ENCODE results near the gene ELANE.
A peak's percentile ranks its signal among the peaks of the same experiment; 100 is the strongest.
"Not testable (repeated sequence)": the region's sequence is repeated elsewhere in the genome, so short reads cannot be mapped to it uniquely, and the experiment has no call there.

Gene ELANE

DNA sequence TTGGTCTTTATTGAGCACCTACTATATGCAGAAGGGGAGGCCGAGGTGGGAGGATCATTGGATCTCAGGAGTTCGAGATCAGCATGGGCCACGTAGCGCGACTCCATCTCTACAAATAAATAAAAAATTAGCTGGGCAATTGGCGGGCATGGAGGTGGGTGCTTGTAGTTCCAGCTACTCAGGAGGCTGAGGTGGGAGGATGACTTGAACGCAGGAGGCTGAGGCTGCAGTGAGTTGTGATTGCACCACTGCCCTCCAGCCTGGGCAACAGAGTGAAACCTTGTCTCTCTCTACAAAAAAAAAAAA is 11.2 kb downstream of the ELANE start:
- DNase-seq: no peak

DNA sequence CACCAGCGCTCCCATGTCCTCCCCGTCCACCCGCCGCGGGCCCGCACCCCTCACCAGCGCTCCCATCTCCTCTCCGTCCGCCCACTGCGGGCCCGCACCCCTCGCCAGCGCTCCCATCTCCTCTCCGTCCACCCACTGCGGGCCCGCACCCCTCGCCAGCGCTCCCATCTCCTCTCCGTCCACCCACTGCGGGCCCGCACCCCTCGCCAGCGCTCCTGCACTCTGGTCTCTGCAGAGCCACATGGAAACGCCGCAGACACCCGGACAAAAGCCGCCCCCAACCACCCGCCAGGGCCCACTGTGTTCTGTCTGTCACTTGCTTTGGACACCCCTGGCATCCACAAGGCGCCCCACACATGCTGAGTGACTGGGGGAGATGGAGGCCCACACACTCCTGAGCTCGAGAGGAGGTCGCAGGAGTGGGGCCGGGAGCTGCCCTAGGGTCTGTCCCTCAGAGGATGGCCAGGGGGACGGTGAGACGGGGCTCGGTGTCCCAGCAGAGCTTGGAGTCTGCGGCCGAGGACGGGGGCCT is 14.7 kb downstream of the ELANE start:
- DNase-seq: no peak

GRCh38 chr19:867301-867793 is 15.2 kb downstream of the ELANE start:
- DNase-seq: no peak

DNA sequence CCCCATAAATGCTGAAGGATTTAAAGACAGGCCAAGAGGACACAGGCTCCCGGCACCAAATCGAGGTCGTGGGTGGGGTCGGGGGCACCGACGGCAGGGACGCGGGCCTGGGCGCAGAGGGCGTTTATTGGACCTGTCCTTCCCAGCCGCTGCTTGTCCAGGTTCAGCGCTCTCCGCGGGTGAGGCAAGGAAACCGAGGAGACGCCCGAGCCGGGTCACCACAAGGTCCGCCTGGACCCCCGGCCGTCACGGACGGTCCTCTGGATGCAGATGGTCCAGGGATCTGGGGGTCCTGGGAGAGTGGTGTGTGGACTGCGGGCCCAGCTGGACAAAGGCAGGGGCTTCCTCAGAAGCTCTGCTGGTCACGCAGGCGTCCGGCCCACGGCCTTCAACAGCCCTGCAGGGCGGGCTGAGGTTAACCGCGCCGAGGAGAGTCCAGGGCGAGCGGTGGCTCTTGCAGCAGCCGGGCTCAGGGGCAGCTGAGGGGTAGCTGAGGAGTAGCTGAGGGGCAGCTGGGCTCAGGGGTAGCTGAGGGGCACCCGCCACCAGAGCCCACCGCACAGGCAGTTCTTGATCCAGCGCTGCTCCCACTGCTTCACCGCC is 15.9 kb downstream of the ELANE start:
- no peak for DNase-seq

DNA sequence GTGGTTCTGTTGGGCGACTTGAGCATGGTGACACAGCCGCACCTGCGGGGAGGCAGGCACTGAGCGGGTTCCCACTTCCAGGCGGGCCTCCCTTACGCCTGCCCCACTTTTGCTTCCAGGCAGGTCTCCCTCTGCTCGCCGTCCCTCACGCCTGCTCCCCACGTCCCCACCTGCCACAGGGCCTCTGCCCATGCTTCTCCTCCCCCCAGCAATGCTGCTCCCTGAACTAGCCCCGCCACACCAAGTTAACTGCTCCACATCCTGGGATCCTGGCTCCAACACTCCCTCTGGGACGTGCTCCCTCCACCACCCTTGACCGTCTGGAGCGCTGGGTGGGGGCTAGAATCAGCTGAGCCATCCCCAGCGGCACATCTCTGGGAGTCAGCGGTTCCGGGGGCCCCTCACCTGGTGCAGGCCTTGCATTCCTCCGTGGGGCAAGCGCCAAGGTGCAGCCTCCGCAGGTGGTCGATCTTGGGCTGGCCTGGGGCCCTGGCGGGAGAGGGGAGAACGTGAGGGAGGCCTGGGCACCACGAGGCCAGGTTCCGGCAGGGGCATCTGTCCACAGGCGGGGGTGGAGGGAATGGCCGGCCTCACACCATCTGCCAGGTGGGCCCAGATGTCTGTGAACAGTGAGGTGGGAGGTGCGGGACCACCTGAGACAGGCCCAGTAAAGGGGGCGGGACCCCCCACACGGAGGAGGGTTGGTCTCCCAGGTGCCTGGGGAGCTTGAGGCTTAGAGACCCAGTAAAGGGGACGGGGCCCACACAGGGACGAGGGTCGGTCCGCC is 16.5 kb downstream of the ELANE start:
- DNase-seq: no peak

DNA sequence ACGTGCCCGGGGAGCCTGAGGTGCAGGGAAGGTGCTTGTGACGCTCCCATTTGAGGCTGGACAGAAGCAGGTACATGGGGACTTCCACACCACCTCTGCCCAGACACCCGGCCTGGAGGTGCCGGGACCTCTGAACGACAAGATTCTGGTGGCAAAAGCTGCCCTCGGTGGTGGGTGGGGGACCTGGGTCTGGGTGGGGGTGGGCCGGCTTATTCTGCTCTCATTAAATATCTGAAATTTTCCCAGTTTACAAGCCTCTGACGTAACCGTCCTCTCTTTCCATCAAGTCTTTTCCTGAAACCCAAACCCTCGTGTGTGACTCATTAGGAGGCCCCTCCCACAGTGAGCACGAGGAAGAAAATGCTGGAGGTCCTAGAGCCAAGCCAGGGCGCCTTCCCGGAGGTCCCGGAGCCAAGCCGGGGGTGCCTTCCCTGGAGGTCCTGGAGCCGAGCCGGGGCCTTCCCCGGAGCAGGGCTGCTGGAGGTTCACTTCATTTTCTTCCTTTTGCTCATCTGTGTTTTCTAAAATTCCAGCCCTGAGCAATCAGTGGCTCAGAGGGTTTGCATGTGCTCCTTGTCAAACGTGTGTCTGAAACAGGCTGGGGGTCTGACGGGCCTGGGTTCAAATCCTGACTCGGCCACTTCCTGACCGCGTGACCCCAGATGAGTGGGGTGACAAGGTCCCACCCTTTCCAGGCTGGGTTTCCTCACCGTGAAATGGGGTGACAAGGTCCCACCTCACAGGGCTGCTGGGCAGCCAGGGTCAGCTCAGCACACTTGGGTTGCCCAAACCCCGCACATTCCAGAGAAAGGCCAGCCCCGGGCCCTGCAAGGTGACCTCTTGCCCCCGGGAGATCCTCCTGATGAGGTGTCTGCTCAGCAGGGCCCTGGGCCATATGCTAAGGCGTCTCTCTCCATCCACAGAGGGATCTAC is 17.4 kb downstream of the ELANE start:
- DNase-seq: no peak

DNA sequence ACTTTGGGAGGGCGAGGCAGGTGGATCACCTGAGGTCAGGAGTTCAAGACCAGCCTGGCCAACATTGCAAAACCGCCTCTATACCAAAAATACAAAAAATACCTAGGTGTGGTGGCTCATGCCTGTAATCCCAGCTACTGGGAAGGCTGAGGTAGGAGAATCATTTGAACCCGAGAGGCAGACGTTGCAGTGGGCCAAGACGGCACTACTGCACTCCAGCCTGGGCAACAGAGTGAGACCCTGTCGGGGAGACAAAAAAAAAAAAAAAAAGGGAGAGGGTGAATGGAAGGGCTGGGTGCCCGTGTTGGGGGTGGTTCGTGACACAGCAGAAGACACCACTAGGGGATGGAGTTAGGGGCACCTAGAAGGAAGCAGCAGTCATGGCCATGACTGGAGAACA is 18.2 kb downstream of the ELANE start:
- DNase-seq: no peak

DNA sequence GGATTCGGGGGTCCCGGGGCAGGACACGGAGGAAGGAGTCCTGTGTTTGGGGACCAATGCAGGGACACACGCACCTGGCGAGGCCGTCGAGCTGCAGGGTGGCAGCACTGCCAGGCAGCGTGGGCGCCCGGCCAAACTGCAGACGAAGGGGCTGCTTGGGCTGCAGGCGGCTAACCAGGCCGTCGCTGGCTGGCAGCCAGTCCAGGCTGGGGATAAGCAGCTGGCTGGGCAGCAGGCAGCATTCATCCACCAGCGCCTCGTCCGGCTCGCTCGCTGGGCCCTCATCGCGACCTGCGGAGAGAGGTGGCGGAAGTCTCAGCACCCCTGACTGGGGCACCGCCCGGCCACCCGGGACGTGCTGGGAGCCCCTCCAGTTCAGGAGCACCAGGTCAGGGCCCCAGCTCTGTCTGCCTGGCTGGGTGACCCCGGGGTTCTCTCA is 18.9 kb downstream of the ELANE start:
- DNase-seq: no peak

DNA sequence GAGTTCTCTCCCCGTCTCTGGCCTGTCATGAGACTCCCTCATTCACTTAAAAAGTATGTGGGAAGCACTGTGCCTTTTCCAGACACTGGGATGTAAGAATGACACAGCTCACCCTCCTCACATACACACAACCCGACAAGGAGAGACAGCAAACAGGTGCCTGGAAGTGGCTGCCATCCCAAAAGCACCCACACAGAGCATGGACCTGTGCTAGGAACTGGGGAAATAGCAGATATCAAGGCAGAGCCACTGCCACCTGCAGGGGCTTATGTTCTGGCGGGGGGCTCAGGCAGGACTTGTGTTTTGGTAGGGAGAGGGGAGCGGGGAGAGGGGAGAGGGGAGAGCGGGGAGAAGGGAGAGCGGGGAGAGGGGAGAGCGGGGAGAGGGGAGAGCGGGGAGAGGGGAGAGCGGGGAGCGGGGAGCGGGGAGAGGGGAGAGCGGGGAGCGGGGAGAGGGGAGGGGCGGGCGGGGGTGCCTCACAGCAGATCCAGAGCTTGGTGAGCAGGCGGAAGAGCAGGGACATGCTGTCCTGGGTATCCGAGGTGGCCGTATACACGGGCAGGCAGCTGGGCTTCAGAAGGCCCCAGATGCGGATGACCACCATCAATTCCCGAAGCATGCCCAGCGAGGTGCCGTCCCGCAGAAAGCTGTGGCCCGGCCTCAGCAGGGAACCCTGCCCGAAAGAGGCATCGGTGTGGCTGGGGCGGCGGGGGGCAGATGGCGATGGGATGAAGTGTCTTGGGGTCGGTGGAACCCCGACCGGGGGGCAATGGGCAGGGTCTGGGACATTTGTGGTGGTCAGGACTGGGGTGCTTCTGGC is 19.6 kb downstream of the ELANE start:
- no peak for DNase-seq

DNA sequence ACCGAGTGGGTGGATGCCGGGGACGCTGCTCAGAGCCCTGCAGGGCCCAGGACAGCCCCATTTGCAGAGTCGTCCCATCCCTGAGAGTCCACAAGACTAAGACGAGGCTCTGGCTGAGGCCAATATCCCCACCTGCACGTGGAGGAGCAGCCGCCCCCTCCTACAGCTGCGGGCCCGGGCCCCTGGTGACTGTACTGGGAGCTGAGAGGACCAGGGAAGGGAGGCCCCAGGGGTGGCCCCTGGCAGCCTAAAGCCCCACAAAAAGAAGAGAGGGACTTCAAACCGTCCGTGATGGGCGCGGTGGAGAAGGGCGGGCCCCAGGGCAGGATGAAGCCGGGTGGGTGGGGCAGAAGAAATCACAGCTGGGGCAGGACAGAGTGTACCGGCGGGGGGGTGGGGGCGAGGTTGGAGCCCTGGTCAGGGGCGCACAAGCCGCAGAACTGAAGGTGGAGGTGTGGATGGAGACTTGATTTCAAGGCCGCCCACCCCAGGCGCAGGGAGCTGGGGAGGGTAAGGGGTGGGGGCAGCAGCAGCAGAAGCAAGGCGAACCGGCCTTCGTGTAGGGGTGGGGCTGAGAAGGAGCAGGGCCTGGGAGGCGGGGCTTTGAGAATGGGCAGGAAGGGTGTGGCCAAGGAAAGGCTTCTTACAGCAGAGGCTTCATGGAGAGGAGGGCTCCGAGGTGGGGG is 20.3 kb downstream of the ELANE start:
- DNase-seq: peak; percentile 70

DNA sequence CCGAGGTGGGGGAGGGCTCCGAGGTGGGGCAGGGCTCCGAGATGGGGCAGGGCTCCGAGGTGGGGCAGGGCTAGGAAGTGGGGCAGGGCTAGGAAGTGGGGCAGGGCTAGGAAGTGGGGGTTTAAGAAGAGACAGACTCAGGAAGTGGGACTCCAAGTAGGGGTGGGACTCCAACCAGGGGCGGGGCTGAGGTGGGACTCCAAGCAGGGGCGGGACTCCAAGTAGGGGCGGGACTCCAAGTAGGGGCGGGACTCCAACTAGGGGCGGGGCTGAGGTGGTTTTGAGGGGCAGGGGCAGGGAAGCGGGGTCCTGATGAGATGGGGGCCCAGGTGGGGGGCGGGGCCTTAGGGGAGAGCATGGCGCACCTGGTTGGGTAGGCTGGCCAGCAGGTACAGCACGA is 21.0 kb downstream of the ELANE start:
- DNase-seq: peak; percentile 59

GRCh38 chr19:873561-874041 is 21.5 kb downstream of the ELANE start:
- no peak for DNase-seq

- DNase-seq: no peak
Observed at GRCh38 chr19:875265-875879, 23.3 kb downstream of the ELANE start.

DNA sequence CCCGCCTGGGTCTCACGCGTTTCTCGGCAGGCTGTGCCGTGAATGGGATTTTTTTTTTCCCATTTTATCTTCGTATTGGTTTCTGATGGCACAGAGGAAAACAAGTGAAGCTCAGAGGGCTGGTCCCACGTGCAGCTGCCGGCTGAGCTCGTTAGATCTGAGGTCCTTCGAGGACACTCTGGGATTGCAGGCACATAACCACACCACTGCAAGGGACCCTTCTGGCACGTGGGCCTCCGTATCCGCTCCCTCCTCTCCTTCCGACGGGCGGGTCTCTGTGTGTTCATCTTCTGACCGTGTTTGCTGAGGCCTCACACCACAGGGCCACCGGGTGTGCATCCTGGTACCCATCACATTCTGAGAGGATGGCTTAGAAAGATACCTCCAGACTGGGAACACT is 24.0 kb downstream of the ELANE start:
- DNase-seq: no peak

DNA sequence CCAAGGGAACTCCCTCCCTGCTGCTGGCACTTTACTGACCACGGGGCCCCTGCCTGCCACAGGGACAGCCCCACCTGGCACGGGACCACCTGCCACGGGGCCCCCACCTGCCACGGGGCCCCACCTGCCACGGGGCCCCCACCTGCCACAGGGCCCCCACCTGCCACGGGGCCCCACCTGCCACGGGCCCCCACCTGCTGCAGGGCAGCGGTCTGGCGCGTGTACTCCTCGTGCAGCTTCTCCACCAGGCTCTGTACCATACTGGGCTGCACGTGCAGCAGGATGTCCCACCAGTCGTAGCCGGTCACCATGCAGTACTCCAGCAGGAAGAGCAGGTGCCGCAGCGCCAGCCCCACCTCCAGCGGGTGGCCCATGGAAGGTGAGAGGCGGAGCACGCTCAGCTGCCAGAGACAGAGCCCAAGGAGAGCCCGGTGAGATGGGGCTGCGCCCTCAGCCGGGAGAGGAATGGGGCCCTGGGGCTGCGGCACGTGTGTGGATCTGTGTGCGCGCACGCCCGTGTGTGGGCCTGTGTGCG is 24.7 kb downstream of the ELANE start:
- DNase-seq: no peak

GRCh38 chr19:877992-878660 is 26.0 kb downstream of the ELANE start:
- DNase-seq: not testable (repeated sequence)

DNA sequence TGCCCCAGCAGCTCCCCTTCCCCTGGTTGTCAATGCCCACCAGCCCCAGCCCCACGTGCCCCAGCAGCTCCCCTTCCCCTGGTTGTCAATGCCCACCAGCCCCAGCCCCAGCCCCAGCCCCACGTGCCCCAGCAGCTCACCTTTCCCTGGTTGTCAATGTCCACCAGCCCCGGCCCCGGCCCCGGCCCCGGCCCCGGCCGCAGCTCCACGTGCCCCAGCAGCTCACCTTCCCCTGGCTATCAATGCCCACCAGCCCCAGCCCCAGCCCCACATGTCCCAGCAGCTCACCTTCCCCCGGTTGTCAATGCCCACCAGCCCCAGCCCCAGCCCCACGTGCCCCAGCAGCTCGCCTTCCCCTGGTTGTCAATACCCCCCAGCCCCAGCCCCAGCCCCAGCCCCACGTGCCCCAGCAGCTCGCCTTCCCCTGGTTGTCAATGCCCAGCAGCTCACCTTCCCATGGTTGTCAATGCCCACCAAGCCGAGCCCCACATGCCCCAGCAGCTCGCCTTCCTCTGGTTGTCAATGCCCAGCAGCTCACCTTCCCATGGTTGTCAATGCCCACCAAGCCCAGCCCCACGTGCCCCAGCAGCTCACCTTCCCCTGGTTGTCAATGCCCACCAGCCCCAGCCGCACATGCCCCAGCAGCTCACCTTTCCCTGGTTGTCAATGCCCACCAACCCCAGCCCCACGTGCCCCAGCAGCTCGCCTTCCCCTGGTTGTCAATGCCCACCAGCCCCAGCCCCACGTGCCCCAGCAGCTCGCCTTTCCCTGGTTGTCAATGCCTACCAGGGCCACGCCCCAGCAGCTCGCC is 26.9 kb downstream of the ELANE start:
- DNase-seq: not testable (repeated sequence)

DNA sequence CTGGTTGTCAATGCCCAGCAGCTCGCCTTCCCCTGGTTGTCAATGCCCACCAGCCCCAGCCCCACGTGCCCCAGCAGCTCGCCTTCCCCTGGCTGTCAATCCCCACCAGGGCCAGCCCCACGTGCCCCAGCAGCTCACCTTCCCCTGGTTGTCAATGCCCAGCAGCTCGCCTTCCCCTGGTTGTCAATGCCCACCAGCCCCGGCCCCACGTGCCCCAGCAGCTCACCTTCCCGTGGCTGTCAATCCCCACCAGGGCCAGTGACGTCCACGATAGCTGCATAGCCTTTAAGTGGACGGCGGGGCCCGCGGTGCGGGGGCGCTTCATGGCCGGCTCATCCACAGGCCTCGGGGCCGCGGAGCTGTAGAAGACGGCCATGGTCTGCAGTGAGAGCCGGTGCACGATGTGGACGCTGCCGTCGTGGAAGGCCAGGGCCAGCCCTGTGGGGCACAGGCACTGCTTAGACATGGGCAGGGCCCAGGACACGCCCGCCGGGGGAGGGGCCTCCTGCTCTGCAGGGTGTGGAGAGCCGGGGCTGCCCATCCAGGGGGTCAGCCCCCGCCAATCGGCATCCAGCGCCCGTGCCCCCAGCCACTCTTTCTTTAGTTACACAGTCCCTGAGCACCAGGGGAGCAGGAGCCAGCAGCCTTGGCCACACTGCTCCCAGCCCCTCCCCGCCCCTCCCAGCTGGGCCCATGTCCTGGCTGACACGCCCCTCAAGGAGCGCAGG is 27.8 kb downstream of the ELANE start:
- DNase-seq: no peak

All from activated CD8-positive, alpha-beta memory T cell treated with anti-CD3 and anti-CD28 coated beads, Interleukin-2, amount 50 U/mL, for 4 hours (primary cell).